Activated CD4-positive, alpha-beta T cell treated with anti-CD3 and anti-CD28 coated beads, Interleukin-2, amount 50 U/mL, for 4 hours (primary cell): ENCODE data around the gene OTOA.
"Not testable (repeated sequence)": the region's sequence is repeated elsewhere in the genome, so short reads cannot be mapped to it uniquely, and the experiment has no call there.

ENCODE experiments used
- DNase-seq, 2 experiments: peaks; one replicate each; pipeline ENCODE4 v3.0.0-alpha.2; 2020

Gene OTOA

DNA sequence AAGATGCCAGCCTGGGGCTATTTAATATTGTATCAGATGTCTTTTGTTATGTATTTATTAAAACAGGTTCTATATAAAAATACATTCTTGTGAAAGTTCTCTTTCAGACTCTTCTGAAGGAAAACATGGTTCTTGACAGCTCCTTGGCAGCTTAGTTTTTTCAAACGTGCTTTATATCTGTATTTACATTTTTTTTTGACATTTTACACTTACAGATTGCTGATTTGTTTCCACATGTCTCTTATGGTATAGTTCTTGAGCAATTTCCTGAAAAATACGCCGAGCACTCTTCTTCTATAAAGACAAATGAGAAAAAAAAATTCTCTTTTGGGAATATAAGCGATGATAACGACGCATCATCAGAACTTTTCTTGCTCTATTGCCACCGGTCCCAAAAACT, 20.9 kb upstream of the OTOA start:
- DNase-seq, result no peak

DNA sequence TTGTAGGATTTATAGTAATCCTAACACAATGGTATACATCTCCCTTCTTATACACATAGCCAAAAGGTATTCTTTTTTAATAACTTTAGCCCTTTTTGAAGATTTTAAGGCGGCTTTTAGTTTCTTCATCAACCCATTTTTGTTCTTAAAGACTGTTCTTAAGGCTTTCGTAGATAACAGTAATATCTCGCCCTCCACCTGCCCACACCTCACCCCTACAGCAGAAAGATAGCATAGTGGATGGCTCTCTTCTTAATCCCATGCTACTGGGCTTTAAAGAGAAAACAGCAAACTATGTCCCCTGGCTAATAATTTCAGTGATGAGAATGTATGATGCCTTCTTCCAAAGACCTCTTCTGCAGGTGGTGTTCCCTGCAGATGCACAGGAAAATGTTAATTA, 20.0 kb upstream of the OTOA start:
- DNase-seq, result no peak

DNA sequence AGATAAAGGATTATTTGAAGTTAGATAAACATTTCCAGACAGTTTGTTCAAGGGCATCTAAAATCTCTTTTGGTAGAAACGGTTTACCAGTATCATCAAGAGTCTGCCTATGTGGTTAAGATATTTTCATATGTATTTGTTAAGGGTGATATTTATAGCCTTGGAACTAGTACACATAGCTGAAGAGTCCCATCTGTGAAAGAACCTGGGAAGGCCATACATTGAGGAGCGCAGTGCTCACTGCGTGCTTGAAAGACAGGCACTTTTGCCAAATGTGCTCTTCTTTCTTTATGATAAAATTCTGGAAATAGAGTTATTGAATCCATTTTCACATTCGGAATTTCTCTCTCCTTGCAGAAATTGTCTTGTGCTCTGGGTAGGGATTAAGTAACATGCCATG, 19.1 kb upstream of the OTOA start:
- DNase-seq, result no peak

DNA sequence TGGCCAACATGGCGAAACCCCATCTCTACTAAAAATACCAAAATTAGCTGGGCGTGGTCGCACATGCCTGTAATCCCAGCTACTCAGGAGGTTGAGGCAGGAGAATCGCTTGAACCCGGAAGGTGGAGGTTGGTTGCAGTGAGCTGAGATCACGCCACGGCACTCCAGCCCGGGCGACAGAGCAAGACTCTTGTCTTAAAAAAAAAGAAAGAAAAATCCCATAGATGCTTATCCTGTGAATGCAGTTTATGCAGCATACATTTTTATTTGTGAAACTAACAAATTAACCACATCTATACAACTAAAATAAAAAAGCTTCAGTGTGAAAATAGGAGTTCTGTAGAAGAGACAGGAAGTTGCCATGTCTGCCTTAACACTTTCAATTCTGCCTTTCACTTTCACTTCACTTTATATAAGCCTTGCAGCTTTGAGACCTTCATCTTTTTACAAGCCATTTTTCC, 18.5 kb upstream of the OTOA start:
- DNase-seq, result peak in 1 of 2 experiments; percentile 12

DNA sequence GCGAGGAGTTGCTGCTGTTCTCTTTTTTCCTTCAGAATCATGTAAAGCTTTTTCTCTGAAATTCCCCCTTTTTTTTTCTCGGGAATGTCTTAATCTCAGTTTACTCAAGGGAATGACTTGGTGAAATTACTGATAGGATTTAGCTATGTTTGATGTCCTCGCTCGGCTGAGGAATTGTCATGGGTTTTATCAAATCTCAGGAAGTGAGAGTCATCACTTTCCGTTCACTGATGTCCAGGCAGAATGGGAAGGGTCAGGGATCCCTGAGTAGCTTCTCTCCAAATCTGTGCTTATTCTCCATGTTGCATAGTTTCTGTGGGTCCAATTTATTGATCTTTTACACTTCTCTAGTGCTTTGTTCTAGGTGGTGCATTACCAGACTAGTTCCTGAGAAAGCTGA, 17.7 kb upstream of the OTOA start:
- DNase-seq, result no peak

DNA sequence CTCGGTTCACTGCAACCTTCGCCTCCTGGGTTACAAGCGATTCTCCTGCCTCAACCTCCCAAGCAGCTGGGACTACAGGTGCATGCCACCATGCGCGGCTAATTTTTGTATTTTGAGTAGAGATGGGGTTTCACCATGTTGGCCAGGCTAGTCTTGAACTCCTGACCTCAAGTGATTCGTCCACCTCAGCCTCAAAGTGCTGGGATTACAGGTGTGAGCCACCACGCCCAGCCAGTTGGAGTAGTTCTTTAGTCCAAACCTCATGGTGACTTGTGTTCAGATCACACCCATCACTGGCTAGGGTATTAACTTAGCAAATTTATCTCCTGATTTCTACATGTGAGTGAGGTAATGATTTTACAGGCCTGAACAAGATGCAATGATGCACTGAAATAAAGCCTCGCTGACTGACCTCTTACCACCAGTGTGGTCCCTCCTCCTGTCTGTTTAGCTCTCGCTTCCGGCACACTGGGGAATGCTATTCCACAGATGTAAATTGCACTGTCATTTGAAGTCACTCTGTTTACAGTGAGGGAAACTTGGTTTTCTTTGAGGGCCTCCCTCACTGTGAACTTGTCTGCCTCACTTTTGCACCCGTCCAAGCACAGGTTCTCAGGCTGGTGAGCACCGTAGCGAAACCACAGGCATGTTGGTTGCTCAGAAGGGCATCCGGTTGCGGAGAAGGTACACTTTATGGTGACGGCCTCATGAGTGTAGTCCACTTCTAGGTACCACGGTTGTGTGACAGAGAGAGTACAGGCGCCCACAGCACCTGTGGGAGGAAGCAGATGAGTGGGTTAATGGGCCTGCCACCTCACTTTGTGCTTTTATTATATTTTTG, 16.8 kb upstream of the OTOA start:
- peak; percentile 61 to 71 for DNase-seq

DNA sequence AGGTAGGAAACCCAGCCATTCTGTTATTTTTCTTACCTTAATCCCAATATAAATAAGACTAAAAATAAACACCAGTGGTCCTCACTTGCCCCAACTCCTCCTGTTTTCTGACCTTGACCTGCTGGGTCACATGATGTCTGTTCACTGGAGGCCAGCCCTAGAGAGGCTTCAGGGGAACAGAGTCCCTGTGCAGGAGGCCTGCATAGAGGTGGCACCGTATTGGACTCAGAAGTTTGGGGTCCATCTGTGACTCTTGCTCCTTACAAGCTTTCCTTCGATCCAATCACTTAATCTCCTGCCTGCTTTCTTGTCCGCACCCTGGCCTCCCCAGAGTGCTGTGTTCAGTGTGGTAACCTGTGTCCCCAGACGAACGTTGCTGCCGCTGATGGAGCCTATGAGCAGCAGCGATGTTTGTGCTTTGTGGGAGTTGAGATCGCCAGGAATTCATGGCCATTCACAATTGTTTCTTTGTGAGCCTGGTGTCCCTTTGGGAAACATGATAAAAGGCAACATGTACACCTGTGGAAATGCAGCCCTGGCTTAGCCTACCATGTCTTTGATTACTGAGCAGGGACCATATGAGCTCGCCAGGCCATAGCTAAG, 16.1 kb upstream of the OTOA start:
- DNase-seq, result no peak

DNA sequence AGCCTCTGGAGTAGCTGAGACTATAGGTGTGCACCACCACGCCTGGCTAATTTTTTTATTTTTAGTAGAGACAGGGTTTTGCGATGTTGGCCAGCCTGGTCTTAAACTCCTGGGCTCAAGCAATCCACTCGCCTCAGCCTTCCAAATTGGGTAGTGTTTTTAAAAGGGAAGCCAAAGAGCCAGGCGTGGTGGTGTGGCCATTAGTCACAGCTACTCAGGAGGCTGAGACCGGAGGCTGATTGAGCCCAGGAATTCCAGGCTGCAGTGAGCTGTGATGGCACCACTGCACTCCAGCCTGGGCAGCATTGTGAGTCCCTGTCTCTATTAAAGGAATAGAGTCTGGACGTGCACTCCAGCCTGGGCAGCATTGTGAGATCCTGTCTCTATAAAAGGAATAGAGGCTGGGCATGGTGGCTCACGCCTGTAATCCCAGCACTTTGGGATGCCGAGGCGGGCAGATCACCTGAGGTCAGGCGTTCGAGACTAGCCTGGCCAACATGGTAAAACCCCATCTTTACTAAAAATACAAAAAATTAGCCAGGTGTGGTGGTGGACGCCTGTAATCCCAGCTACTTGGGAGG, 13.9 kb upstream of the OTOA start:
- not testable (repeated sequence) for DNase-seq

DNA sequence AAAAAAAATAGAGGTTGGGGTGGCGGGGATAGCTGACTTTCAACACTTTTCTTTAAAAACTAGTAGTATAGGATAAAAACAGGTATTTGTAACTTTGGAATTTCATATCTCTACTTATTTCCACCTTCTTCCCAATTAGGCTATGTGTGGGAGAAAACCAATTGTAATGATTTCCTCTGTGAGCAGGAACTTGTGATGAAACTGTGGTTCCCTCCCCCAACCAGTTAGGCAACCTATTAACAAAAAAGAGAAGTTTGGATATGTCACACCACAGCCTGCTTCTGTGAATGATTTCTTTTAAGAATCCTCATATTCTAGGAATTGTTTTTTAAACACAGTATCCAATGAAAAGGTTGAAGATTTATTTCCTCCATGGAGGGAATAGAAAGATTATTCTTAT, 13.2 kb upstream of the OTOA start:
- DNase-seq, result no peak

DNA sequence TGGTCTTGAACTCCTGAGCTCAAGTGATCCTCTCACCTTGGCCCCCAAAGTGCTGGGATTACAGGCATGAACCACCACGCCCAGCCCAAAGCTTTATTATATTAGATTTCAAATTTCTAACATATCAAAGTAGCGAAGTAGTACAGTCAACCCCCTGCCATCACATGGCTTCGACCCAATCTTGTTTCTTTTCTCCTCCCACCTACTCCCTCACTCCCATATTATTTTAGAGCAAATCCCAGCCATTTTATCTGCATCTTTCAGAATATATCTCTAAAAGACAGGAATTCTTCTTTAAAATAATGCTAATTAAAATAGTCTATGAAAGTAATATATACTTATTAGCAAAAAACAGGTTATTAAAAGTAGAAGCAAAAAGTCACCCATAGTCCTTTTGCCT, 12.3 kb upstream of the OTOA start:
- DNase-seq, result no peak

DNA sequence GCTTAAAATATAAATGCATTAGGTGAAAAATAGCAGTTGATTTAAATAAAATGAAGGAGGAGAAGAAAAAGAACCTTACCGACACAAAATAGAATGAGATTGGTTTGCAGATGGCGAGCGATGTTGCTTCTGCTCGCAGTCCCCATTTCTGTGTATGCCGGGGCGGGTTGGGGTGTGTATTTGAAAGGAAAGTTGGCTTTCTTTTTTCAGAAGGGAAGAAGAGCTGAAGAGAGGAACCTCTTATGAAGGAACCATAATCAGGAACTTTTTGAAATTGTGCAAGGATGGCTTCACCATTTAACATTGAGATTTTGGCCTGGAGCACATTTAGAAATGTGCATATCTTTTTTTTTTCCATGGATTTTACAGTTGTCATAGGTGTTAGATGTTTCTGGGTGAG, 11.3 kb upstream of the OTOA start, which contains the start of gene IGSF6:
IGSF6 (minus strand) TSS at position 156 of the 400 bp plus-strand sequence; CDS start at position 146, 10 bp downstream.
- DNase-seq, result no peak

DNA sequence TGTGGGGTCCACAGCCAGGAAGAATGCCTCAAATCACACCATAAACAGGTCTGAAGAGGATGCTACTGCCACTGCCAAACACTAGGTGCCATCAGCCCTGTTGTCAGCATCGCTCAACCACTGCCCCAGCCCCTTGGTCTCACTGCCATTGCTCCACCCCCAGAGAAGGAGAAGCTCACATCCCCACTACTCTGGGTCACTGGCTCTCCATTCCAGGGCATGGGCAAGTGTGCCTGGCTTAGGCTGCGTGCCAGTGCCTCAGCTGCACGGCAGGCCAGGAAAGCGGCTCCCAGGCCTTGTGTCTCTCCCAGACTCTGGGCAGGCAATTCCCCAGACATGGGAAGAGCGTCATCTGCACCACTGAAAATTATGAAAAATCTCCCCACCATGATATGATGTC, 10.2 kb upstream of the OTOA start:
- DNase-seq, result no peak

DNA sequence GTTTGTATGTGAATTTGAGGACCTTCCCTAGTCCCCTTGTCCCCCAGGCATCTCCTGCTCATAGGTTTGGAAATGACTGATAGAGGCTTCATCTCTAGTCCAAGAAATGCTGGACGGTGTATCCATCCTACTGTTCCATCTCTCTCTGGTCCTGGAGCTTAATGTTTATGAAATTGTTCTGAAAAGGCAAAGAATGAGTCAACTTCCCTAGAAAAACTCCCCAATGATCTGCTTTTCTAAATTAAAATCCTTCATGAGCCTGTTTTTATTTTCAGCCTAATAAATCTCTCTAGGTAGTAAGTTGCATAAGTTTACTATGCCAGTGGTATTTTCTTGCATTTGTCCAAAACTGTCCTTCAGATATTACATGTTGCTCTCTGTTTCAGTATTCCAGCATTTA, 9.3 kb upstream of the OTOA start:
- no peak for DNase-seq

DNA sequence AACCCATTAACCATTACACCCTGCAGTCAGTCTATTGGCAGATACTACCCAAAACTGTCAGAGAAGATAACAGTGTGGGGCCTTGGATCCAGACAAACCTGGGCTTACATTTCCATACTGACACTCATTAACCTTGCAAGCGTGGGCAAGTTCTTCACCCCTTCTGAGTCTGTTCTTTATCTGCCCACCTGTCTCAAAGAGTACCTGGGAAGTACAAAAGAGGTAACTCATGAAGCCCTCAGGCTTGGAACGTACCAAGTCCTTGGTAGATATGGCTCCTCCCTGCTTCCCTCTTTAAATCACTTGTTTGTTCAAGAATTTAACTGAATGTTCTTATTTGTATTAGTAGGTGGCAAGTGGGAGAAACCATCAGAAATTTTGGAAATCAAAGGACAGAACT, 8.9 kb upstream of the OTOA start:
- no peak for DNase-seq

DNA sequence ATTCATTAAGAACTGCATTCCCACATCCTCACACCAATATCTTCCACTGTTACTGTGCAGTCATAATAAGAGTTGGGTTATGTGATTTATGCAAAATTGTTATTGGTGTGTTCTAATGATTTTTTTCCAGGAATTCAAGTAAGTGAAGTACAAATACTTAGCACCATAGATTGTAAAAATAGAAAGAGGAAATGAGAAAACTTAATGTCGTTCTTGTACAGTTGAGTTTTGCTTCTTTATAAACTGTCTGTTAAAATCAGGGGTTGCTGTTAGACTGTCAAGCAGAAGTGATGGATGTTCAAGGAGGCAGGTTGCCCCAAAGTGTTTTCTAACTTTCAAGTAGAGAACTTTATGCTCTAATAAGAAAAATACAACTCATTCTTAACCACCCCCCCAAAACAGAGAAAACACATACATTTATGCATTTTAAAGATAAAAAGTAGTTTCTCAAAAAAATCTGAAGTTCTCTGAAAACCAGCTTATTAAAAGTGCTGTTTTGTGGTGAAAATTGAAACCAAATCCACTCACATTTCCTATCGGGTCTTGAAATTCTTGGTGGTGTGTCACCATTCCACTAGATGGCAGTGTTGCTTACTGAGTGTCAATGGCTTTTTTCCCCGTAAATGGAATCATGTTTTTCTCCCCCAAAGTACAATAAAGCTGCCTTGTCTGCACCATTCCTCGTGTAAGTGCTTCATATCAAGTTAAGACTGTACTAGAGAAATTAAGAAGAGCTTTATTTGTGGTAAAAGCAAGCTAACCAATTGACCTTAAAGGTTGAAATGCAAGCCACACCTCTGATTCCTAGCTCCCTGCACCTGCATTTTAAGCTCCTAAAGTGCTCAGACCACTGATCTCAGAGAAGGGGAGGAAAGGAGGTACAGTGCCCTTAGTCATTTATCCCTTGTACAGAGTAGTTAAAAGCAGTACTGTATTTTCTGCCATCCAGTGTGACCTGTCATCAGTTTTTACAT, 6.7 kb upstream of the OTOA start:
- peak in 1 of 2 experiments; percentile 17 for DNase-seq

DNA sequence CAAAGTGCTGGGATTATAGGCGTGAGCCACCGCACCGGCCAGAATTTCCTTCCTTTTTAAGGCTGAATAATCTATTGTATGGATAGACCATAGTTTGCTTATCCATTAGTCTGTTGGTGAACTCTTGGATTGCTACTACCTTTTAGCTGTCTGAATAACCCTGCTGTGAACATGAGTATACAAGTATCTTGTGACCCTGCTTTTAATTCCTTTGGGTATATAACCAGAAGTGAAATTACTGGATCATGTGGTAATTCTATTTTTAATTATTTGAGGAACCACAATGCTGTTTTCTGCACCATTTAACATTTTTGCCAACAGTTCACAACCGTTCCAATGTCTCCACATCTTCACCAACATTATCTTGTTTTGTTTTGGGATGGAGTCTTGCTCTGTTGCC, 4.6 kb upstream of the OTOA start:
- no peak for DNase-seq

DNA sequence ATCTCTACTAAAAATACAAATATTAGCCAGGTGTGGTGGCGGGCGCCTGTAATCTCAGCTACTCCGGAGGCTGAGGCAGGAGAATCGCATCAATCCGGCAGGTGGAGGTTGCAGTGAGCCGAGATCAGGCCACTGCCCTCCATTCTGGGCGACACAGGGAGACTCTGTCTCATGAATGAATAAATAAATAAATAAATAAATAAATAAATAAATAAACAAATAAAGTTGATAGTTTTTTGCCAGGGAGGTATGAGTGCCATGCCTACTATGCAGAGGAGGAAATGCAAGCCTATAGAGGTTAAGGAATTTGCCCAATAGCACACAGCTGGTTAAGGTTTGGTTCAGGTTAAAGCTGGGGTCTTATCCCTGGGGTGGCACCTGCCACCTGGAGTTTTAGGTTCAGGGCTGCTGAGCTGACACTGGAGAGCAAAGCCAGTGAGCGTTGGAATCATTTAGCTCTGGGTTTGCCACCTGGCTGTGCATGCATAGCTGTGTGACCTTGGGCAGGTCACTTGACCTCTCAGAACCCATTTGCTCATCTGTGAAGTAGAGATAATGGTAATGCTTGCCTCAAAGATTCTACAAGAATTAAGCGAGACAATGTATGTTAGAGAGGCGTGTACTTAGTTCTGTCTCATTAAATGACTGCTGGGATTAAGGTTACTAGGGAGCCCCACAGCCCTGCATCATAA, 1.2 kb downstream of the OTOA start:
- DNase-seq, result no peak

DNA sequence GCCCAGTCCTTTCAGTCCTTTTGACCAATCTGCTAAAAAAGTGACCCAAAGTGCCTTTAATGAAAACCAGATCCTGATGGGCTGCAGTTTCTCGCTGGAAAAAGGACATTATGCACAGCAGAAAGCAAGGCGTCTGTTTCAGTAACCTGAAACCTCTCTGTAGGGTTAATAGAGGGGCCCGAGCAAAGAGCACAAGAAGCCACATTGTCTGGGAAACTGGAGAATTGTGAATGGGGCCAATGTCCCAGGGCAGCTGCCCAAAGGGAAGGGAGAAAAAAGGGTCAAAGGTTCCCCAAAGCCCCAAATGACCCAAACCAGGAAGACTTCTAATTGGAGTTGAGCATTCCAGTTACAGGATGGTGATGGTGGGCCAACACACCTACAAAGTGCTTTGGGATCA, 3.0 kb downstream of the OTOA start:
- DNase-seq, result no peak

DNA sequence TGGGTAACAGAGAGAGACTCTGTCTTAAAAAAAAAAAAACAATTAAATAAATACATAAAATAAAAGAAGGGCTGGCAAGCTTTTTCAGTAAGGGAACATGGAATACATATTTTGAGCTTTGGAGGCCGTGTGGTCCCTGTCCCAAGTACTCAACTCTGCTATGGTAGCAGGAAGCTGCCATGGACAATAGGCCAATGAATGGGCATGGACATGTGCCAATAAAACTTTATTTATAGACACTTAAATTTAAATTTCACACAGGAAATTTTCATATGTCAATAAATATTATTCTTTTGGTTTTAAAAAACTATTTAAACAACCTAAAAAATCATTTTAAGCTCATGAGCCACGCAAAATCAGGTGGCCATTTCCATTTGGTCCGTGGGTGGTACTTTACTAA, 3.8 kb downstream of the OTOA start:
- no peak for DNase-seq

DNA sequence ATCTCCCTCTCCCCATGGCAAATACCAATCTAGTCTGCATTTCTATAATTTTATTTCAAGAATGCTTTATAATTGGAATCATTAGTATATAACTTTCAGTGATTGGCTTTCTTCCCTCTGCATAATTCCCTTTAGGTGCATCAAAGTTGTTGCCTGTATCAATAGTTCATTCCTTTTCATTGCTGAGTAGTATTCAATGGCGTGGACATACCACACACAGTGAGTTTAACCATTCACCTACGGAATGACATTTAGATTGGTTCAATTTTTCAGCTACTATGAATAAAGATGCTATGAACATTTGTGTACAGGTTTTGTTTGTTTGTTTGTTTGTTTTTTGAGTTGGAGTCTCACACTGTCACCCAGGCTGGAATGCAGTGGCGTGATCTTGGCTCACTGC, 9.7 kb downstream of the OTOA start:
- no peak for DNase-seq

DNA sequence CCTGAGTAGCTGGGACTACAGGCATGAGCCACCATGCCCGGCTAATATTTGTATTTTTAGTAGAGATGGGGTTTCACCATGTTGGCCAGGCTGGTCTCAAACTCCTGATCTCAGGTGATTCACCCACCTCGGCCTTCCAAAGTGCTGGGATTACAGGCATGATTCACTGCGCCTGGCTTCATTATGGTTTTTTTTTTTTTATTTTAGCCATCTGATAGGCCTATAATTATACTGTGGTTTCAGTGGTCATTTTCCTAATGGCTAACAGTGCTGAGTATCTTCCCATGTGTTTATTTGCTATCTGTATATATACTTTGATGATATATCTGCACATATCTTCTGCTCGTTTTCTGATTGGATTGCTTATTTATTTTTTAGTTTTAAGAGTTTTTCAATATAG, 10.7 kb downstream of the OTOA start:
- DNase-seq, result not testable (repeated sequence)

DNA sequence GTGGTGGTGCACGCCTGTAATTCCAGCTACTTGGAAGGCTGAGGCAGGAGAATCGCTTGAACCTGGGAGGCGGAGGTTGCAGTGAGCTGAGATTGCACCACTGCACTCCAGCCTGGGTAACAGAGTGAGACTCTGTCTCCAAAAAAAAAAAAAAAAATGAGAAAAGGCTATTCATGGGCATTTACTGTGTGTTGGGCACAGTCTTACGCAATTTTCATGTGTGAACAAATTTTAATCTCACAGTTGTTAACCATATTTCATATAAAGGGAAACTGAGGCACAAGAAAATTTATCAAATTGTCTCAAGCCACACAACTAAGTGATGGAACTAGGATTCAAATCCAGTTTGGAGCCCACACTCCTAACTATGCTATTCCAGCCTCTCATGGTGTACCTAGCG, 16.9 kb downstream of the OTOA start:
- not testable (repeated sequence) for DNase-seq
